ENCODE results near the gene PDIA3.

GRCh38 chr15:43821505-43821904 lies 75.3 kb downstream of the PDIA3 start:
- TF ChIP-seq POLR2AphosphoS5 (IDR thresholded peaks at IDR 0.05; ENCODE audit: low read depth, low read length), result no peak
- no peak for TF ChIP-seq SIN3A (IDR thresholded peaks at IDR 0.05; ENCODE audit: borderline replicate concordance, insufficient read depth, low read length)
